ENCODE results near the gene PAIP2.

PAIP2 gene, protein sequence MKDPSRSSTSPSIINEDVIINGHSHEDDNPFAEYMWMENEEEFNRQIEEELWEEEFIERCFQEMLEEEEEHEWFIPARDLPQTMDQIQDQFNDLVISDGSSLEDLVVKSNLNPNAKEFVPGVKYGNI

DNA sequence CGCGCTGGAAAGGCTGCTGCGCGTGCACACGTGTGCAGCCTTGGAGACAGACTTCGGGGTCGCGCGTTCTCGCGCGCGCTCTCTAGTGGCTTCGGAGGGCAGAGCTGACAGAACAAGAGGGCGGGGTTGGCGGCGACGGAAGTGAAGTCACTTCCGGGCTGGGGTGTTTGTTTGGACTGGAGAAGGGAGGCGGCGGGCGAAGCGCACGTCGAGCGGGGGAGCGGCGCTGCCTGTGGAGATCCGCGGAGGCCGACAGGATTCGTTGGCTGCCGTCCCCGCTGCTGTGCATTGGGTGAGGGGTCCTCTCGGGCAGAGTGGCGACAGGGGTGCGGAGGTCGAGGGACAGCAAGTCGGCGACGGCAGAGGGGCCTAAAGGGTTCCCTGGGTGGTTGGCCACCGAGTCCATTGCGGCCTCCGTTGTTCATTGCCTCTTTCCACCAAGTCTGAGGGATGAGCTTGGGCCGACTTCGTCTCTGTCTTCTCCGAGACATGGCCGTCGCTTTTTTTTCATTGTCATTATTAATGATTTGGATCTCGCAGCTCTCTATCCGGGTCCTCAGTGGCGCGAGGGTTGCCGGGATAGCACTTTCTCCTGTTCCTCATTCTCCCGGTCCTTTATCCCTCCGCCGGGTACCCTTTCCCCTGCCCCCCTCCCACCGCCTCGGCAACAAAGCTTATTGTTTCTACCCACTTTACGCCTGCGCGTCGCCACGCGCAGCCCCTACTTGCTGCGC lies at the start of gene PAIP2:
Gene PAIP2, plus strand, starts transcription at position 166 of the 734 bp plus-strand sequence. CDS start 21,931 bp downstream, outside the sequence.
- H3K27ac ChIP-seq = peak within 1 kb of the TSS; percentile 89
- DNase-seq (ENCODE audit: low read depth, low spot score) = peak; percentile 79

DNA sequence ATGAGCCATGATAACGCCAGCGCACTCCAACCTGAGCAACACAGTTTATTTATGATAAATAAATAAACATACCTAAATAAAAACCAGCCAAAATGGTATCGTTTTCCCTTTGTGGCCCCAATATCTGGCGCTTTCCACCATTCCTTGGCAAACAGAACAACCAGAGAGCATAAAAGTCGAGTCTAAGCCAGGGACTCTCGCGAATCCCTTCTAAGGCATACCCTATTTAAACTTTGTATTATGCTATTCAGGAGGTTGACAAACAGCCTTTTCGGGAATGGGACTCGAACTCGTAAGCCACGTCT lies 48.5 kb upstream of the PAIP2 start:
- H3K27ac ChIP-seq = peak overlapping the region; percentile 93
- no peak for DNase-seq (ENCODE audit: low read depth, low spot score)

DNA sequence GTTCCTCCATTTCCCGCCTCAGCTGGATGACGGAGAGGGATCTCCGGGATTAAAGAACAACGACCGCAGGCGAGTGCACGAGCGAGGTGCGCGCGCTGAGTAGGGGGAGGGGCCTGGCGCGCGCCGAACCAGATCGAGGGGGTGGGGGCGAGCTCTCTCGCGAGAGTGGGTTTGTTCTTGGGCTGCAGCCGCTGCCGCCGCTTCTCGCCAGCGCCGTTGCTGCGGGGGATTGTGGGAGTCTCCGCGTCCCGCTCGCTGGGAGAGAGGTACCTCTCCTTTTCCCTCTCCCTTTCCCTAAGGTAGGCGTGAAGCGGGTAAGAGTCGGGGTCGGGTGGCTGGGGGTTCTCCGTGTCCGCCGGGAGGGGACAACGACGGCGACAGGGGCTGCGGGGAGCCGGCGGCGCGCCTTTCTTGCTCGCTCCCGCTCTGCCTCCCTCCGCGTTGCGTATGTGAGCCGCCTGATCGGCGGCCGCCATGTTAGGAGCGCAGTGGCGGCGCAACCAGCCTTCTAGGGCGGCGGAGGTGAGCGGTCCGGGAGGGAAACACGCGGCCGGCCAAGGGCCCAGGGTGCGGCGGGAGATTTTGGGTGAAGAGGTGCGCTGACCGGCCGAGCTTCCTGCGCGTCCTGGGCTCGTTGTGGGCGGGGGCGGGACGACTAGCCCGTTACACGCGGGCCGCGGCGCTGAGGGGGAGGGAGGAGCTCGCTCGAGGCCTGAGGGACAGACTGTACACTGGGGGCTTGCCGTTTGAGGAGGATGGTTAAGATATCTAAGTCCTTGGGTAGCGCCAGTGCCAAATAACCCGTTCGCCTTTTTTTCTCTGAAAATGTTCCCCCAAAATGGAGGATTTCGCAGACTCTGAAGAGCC lies 47.9 kb upstream of the PAIP2 start, which contains the start of gene MATR3:
Gene MATR3, plus strand, starts transcription at position 234 of the 867 bp plus-strand sequence. CDS start 13,676 bp downstream, outside the sequence.
- peak within 1 kb of the TSS; percentile 93 for H3K27ac ChIP-seq
- peak; percentile 73 for DNase-seq (ENCODE audit: low read depth, low spot score)

DNA sequence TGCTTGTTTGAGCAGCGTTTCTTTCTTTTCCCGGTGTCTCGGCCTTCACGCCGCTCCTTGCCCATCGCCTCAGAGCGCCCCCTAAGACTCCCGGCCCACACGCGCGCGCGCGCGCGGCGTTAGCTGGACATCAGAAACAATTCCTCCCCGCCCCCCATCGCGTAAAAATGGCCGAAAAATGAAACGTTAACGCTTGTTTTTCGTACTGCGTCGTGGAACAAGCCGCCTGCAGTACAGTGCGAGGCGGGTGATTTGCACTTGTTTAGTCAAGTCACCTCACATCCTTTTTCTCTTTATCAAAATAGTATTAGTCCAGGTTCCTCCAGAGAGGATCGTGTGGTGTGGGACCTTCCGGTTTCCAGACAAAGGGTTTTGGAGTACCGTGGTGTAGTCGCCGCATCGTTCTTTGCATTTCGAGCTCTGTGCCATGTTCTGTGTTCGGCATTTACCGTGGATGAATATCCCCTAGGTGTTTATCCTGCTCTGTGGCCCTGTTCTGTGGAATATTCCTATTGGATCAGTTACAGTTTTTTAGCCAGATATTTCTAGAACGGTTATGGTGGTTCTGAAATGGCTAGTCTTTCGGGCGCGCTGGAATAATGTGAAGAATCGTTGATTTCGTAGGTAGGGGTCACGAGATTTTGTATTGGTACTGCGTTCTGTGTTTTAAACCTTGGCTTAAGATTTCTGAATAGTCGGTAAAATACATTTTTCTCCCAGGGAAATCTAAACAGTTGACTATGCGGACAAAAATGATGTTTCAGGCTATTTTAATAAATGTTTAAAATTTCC lies 47.1 kb upstream of the PAIP2 start:
- peak overlapping the region; percentile 93 for H3K27ac ChIP-seq
- DNase-seq (ENCODE audit: low read depth, low spot score) = no peak

DNA sequence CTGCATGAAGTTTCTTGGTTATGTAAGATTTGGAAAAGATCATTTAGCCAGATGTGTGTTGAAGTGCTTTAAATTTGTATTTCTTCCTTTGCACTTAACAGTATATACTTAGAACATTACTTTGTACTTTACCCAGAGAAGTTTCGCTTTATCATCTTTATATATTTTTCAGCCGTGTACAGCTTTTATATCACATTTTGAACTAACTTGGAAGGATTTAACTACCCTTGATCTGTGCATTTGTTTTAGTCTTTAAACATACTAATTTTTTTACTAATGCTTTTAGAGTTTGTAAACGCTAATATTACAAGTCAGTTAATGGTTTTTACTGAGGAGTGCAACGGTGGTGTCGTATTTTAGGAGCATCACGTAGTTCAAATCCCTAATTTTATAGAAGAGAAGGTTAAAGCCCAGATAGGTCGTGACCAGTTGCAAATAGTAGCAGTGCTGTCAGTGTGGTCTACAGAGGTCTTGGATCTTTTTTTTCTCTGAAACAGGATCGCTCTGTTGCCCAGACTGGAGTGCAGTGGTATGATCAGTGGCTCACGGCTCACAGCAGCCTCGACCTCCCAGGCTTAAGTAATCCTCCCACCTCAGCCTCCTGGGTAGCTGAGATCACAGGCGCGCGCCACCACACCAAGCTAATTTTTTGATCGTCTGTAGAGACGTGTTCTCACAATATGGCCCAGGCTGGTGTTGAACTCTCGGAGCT lies 46.2 kb upstream of the PAIP2 start:
- peak overlapping the region; percentile 93 for H3K27ac ChIP-seq
- DNase-seq (ENCODE audit: low read depth, low spot score) = no peak

DNA sequence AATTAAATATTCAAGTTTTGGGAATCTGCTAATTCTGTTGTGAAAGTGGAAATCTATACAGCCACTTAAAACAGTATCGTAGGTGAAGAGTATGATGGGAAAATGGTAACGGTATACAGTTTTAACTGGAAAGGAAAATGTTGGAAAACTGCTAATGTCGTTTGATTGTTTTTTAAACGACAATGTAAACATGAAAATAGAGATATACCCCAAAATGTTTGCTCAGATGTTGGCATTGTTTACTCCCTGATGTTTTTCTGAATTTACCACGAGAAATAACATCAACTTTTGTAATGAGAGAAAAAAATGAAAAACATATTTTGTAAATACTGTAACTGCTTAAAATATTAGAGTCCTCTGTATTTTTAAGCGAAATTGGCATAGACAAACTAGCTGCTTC lies 45.5 kb upstream of the PAIP2 start:
- DNase-seq (ENCODE audit: low read depth, low spot score) = no peak
- H3K27ac ChIP-seq = no peak overlapping the region

DNA sequence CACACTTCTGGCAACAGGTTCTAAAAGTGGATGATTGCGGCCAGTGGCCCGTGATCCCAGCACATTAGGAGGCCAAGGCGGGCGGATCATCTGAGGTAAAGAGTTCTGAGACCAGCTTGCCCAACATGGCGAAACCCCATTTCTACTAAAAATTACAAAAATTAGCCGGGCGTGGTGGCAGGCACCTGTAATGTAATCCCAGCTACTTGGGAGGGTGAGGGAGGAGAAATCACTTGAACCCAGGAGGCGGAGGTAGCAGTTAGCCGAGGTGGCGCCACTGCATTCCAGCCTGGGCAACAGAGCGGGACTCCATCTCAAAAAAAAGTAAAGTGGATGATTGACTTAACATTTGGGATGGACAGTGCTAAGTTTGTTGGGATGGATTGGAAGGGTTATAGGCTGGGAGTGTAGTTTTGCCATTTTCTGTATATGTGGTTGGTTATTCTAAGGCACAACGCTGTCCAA lies 44.8 kb upstream of the PAIP2 start:
- no peak overlapping the region for H3K27ac ChIP-seq
- no peak for DNase-seq (ENCODE audit: low read depth, low spot score)

DNA sequence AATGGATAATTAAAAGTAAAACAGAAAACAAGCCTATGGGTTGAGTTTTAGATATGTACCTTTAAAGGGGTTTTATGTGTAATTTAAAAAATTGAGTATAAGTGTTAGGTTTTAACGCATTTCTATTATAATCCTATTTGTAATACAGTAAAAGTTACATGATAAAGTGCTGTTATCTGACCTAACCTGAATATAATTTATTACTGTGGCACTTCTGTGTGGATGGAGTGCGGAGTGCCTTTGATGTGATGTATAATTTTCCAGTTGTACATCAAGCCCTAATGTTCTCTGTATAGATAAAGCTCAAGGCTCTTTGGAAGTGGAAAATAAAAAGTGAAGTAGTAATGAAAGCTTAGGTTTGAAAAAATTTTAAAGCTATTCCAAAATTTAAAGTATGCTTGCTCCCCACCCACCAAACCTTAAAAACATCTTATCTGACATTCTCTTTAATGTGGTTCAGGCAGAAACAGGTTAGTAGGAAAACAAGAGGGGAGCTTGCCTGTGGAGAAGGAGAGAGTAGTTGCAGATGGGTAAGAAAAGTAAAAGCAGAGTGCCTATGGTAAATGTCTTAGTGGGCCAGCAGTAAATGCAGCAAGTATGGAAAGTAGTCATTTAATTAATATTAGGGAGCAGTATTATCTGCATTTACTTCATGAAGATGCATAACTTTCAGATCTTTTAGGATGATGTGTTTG lies 44.1 kb upstream of the PAIP2 start:
- no peak for DNase-seq (ENCODE audit: low read depth, low spot score)
- H3K27ac ChIP-seq = no peak overlapping the region

DNA sequence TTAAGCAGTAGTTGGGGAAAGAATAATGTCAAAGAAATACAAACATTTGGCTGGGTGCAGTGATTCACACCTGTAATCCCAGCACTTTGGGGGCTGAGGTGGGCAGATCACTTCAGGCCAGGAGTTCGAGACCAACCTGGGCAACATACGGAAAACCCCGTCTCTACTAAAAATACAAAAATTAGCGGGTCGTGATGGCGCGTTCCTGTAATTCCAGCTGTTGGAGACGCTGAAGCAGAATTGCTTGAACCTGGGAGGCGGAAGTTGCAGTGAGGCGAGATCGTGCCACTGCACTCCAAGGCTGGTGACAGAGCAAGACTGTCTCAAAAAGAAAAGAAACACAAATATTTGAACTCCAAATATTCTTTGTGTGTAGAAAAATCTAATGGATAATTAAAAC lies 43.4 kb upstream of the PAIP2 start:
- H3K27ac ChIP-seq = no peak overlapping the region

DNA sequence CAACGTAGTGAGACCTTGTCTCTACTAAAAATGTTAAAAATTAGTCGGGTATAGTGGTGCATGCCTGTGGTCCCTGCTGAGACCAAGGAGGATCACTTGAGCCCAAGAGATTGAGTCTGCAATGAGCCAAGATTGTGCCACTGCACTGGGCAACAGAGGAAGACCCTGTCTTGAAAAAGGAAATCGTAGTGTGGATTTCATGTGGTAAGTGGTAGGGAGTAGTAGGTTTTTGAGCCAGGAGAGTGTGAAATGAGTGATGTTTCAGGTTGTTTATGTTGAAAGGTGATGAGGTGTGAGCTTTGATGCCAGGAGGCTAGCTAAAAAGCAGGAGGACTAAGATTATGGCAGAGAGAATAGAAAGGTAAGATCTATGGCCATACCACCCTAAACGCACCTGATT lies 42.2 kb upstream of the PAIP2 start:
- H3K27ac ChIP-seq = no peak overlapping the region
- DNase-seq (ENCODE audit: low read depth, low spot score) = no peak

More for the DNA sequence above, 43.4 kb upstream of the PAIP2 start:
- DNase-seq (ENCODE audit: low read depth, low spot score) = no peak

DNA sequence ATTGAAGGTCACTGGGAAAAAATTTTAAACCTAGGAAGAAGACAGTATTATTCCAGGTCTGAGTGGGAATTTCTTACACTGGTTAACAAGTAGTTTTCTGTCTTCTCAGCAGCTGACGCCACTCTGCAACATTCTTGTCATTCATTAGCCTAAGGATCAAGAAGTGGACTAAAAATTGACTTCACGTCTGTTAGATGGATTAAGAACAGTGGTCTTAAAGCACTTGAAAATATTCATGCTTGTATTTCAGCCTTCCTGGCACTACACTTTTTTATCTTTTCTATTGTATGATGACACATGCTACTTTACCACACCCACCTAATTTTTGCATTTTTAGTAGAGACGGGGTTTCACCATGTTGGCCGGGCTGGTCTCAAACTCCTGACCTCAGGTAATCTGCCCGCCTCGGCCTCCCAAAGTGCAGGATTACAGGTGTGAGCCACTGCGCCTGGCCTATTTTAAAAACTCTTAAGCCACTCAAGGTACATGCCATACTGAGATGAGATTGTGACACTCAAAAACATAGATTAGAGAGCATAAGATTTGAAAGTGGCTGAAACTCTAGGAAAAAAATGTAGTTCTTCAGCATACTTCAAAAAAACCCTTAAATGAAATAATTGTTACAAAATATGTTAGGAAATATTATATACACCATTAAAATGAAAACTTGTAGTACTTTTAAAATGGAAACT lies 39.7 kb upstream of the PAIP2 start:
- no peak overlapping the region for H3K27ac ChIP-seq
- no peak for DNase-seq (ENCODE audit: low read depth, low spot score)

DNA sequence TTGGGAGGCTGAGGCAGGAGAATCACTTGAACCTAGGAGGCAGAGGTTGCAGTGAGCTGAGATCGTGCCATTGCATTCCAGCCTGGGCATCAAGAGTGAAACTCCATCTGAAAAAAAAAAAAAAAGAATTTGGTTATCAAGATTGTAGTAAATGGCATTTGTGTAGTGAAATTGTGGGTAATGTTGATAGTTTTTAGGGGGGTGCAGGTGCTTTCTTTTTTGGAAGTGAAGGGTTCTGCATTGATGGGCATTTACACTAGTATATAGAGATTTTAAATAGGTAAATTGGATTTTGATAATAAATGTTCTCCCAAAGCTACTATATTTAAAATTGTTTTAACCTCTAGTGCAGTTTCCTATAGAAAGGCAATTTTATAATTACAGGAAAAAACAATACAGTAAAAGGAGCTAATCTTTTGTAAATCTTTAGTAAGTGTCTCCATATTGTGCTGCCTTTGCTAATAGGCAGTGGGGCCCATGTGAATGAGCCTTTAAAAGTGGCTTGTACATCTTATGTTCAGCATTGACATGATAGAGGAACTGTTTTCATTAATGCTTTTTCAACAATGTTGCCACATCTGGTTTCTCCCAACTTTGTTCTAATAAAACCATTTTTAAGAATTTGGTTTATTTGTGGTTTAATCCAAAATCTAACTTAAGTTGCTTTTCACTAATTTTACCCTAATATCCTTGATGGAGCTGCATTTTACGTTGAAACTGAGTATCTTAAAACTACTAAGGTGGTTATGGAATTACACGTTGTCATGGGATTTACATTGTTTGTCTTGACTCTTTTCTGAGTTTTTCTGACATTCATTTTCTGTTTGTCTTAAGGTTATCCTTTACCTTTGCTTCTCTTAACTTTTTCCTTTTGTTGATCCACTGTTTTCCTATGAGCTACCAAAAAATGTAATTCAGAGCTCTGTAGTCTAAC lies 37.0 kb upstream of the PAIP2 start:
- H3K27ac ChIP-seq = no peak overlapping the region
- no peak for DNase-seq (ENCODE audit: low read depth, low spot score)

DNA sequence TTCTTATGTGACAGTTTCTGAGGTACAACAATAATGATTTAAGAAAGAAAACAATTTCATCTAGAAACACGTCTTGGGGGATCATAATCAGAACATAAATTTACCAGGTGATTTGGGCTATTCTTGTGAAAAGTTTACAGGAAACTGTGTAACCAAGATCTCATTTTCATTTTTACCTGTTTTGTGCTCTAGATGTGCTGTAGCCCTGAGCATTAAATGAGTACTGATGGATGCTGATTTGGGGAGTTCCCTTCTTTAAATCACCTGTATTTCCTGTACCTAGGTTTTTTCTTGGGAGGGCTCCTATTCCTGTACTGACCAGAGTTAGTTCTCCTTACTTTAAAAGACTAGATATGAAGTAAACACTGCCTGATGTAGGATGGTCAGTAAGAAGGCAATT lies 35.5 kb upstream of the PAIP2 start:
- DNase-seq (ENCODE audit: low read depth, low spot score) = no peak
- no peak overlapping the region for H3K27ac ChIP-seq

DNA sequence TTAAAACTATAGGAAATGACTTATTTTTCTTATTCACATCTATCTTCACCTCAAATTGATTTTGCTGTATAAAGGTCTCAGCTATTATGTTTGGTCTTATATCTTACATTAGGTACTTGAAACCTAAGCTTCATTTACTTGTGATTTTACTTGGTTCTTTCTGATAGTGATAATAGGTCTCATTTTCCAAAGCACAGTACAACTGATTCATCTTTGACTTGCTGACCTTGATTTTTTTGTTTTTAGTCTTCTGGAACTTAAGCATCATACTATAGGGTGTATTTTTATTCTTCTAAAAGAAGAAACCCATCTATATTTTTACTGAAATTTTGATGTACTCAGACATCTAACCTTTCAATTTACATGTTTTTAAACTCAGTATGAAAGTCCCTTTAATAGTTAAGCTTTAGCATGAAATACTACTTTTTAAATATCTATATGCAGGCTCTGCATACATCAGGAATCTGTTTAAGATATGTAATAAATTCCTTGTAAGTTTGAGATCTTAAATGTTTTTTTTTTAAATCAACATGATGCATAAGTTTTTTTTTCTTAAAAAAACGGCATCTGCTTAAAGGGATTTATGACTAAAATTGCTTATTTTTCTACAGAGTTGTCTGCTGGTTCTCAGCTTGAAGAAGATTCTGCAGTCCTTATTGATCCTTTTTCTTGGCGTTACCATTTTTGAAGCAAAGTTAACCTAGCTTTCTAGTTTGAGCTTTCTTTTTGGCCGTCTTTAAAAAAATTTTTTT lies 34.9 kb upstream of the PAIP2 start:
- H3K27ac ChIP-seq = no peak overlapping the region
- no peak for DNase-seq (ENCODE audit: low read depth, low spot score)

DNA sequence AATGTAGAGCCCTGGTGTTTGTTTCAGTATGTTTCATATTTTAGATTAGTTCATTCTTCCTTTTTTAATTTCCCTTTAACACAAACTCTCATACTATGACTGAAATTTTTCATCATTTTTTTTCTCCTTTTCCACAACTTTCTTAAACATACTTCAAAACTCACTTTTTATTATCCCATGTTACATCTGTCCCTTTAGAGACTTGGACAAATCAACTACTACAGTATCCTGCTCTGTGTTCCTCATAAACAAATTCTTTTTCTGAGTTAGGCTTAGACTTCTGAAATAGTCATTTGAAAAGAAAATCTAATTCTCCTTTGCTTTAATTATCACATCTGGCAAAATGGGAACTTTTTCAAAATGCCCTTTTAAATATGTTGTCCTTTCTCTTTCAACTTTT lies 32.9 kb upstream of the PAIP2 start:
- no peak overlapping the region for H3K27ac ChIP-seq
- DNase-seq (ENCODE audit: low read depth, low spot score) = no peak

DNA sequence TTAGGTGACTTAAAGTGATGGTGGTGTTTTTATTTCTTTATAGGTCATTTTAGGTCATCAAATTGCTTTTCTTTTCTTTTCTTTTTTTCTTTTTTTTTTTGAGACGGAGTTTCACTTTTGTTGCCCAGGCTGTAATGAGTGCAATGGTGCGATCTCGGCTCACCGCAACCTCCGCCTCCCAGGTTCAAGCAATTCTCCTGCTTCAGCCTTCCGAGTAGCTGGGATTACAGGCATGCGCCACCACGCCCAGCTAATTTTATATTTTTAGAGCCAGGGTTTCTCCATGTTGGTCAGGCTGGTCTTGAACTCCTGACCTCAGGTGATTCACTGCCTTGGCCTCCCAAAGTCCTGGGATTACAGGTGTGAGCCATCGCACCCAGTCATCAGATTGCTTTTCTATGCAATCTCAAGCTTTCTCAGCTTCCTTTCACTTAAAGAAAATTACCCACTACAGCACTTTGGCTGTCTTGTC lies 30.9 kb upstream of the PAIP2 start:
- H3K27ac ChIP-seq = peak overlapping the region; percentile 32
- peak; percentile 34 for DNase-seq (ENCODE audit: low read depth, low spot score)

DNA sequence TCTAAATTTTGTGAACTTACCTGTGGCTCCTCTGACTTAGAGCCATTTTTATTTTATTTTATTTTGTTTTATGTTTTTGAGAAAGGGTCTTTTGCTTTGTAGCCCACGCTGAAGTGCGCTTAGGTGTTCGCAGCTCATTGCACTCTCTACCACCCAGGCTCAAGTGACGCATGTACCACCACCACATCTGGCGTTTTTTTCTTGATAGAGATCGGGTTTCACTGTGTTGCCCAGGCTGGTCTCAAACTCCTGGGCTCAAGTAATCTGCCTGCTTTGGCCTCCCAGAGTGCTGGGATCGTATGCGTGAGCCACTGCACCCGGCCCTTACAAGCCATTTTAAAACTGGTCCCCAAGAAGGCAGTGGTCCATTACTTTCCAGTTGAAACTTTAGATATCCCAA lies 29.6 kb upstream of the PAIP2 start:
- no peak overlapping the region for H3K27ac ChIP-seq

More for the DNA sequence above, 29.6 kb upstream of the PAIP2 start:
- no peak for DNase-seq (ENCODE audit: low read depth, low spot score)
